MM.1S (cell line): ENCODE measurements around the gene WBP11.
"Not testable (repeated sequence)": the region's sequence is repeated elsewhere in the genome, so short reads cannot be mapped to it uniquely, and the experiment has no call there.

Experiments used
- DNase-seq: peaks from one replicate; pipeline ENCODE4 v3.0.0-alpha.2; 2015
- H2AFZ ChIP-seq: fragments of 300-600 bp; sonication (generic); 2 replicates; pipeline ENCODE4 v1.6.0; 2016; ENCODE audit warnings: antibody characterized with exemption, low read length
- H3F3A ChIP-seq: fragments of 300-600 bp; sonication (generic); 2 replicates; pipeline ENCODE4 v1.6.1; 2016; ENCODE audit warnings: mild to moderate bottlenecking, antibody characterized with exemption, low read length, moderate library complexity, mixed read lengths; ENCODE audit not compliant: insufficient read depth
- H3K27ac ChIP-seq: fragments of 300-600 bp; sonication (generic); 2 replicates; pipeline ENCODE4 v1.5.1; 2016; ENCODE audit warnings: mild to moderate bottlenecking, low read length
- H3K27me3 ChIP-seq: fragments of 300-600 bp; sonication (generic); replicated peaks from 2 replicates; pipeline ENCODE4 v1.6.0; 2016; ENCODE audit warnings: low read length; ENCODE audit not compliant: insufficient read depth
- H3K36me3 ChIP-seq: fragments of 300-600 bp; sonication (generic); replicated peaks from 2 replicates; pipeline ENCODE4 v1.6.1; 2016; ENCODE audit warnings: mild to moderate bottlenecking, low read length, mixed read lengths; ENCODE audit not compliant: insufficient read depth
- H3K4me1 ChIP-seq: fragments of 300-600 bp; sonication (generic); 2 replicates; pipeline ENCODE4 v1.6.1; 2016; ENCODE audit warnings: low read length, mixed read lengths
- H3K4me2 ChIP-seq: fragments of 300-600 bp; sonication (generic); 2 replicates; pipeline ENCODE4 v1.6.0; 2016; ENCODE audit warnings: low read depth, low read length
- H3K4me3 ChIP-seq: fragments of 300-600 bp; sonication (generic); 2 replicates; pipeline ENCODE4 v1.5.1; 2016; ENCODE audit warnings: low read length, mixed read lengths
- H3K79me2 ChIP-seq: fragments of 300-600 bp; sonication (generic); 2 replicates; pipeline ENCODE4 v1.6.1; 2016; ENCODE audit warnings: mixed run types, low read length, mixed read lengths
- H3K9ac ChIP-seq: fragments of 300-600 bp; sonication (generic); 2 replicates; pipeline ENCODE4 v1.6.1; 2016; ENCODE audit warnings: low read length, mixed read lengths
- H3K9me2 ChIP-seq: fragments of 300-600 bp; sonication (generic); replicated peaks from 2 replicates; pipeline ENCODE4 v1.6.1; 2016; ENCODE audit warnings: mild to moderate bottlenecking, low read length, mixed read lengths; ENCODE audit not compliant: insufficient read depth
- H3K9me3 ChIP-seq: fragments of 300-600 bp; sonication (generic); replicated peaks from 2 replicates; pipeline ENCODE4 v1.6.1; 2016; ENCODE audit warnings: mild to moderate bottlenecking, low read length, mixed read lengths; ENCODE audit not compliant: insufficient read depth
- H4K20me1 ChIP-seq: fragments of 300-600 bp; sonication (generic); 2 replicates; pipeline ENCODE4 v1.6.1; 2016; ENCODE audit warnings: mild to moderate bottlenecking, low read length, moderate library complexity, mixed read lengths; ENCODE audit not compliant: insufficient read depth
- EZH2 ChIP-seq: fragments of 300-600 bp; sonication (generic); optimal IDR thresholded peaks from 2 replicates; pipeline ENCODE3; 2017; ENCODE audit warnings: low read depth, mild to moderate bottlenecking, antibody characterized with exemption, low read length, mixed read lengths
- EZH2phosphoT487 ChIP-seq: fragments of 300-600 bp; sonication (generic); IDR thresholded peaks from 2 replicates; pipeline ENCODE4 v1.6.1; 2018; ENCODE audit warnings: antibody characterized with exemption, low read length
- TF ChIP-seq, protein P1 (sequence below): fragments of 300-600 bp; sonication (generic); IDR thresholded peaks from 2 replicates; pipeline ENCODE4 v1.5.1; 2016; ENCODE audit warnings: antibody characterized with exemption, low read length, mixed read lengths

The WBP11 gene

DNA sequence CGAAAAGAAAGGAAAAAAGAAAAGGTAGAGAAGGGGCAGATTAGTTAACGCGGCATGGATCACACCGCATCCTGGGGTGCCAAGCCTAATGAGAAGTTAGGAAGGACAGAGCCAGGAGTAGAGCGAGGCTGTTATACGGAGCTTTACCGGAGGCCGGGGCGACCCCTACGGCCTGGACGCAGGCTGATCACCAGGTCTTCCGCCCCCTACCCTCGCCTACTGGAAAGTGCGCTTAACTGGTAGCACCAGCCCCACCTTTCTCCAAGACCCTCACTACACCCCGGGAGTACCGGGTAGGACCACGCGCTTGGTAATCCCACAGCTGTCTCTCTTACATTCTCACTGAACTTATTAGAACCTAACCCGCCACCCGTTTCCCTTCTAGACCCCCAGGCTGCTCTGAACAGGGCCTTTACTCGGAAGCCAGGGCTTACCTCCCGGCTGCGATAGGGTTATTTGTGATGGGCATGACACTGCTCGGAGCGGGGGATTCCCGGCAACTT lies 33.8 kb downstream of the WBP11 start:
- peaks cover 8% of the 10 kb centered on the region; the same call in 1 of the 2 replicates for H3K79me2 ChIP-seq
- H3K9me3 ChIP-seq: no peaks in the 10 kb centered on the region
- H3F3A ChIP-seq: peaks cover 35% of the 10 kb centered on the region
- H3K27ac ChIP-seq: peak overlapping the region; percentile 97
- no peaks in the 10 kb centered on the region for H3K9me2 ChIP-seq
- H3K4me3 ChIP-seq: peak overlapping the region; percentile 86
- H3K36me3 ChIP-seq: no peaks in the 10 kb centered on the region
- H3K9ac ChIP-seq: peak overlapping the region; percentile 96
- H3K4me2 ChIP-seq: peak overlapping the region; percentile 91
- H3K4me1 ChIP-seq: peaks cover 4% of the 10 kb centered on the region
- H4K20me1 ChIP-seq: no peaks in the 10 kb centered on the region
- DNase-seq: peak; percentile 18
- TF ChIP-seq, protein P1, sequence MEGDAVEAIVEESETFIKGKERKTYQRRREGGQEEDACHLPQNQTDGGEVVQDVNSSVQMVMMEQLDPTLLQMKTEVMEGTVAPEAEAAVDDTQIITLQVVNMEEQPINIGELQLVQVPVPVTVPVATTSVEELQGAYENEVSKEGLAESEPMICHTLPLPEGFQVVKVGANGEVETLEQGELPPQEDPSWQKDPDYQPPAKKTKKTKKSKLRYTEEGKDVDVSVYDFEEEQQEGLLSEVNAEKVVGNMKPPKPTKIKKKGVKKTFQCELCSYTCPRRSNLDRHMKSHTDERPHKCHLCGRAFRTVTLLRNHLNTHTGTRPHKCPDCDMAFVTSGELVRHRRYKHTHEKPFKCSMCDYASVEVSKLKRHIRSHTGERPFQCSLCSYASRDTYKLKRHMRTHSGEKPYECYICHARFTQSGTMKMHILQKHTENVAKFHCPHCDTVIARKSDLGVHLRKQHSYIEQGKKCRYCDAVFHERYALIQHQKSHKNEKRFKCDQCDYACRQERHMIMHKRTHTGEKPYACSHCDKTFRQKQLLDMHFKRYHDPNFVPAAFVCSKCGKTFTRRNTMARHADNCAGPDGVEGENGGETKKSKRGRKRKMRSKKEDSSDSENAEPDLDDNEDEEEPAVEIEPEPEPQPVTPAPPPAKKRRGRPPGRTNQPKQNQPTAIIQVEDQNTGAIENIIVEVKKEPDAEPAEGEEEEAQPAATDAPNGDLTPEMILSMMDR: no peak
- no peak for TF ChIP-seq EZH2phosphoT487
- no peak for TF ChIP-seq EZH2
- H3K27me3 ChIP-seq: no peaks in the 10 kb centered on the region
- H2AFZ ChIP-seq: peak overlapping the region; percentile 80

DNA sequence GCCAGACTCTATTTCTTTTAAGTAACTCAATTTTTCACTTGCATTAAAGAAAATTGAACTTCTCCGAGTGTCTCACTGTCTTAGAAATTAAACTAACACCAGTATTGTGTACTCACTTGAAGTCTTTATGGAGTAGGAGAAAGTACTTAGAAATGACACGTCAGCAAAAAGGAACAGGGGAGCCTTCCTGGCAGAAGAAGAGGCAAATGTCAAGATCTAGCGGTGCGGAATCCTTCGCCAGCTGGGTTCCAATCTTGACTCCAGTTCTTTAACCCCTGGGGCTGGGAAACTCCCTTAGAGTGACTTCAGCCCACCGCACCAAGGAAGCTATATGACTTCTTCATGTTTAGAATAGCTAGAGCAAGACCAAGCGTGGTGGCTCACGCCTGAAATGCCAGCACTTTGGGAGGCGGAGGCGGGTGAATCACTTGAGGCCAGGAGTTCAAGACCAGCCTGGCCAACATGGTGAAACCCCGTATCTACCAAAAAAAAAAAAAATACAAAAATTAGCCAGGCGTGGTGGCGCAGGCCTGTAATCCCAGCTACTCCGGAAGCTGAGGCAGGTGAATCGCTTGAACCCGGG lies 34.4 kb downstream of the WBP11 start:
- peak overlapping the region; percentile 80 for H2AFZ ChIP-seq
- H3K4me1 ChIP-seq: peaks cover 4% of the 10 kb centered on the region
- H3K9ac ChIP-seq: peak overlapping the region; percentile 96
- TF ChIP-seq EZH2phosphoT487: no peak
- peak overlapping the region; percentile 91 for H3K4me2 ChIP-seq
- H3K9me2 ChIP-seq: no peaks in the 10 kb centered on the region
- DNase-seq: no peak
- peak overlapping the region; percentile 97; the same call in 1 of the 2 replicates for H3K27ac ChIP-seq
- H3K27me3 ChIP-seq: no peaks in the 10 kb centered on the region
- H3K4me3 ChIP-seq: peak overlapping the region; percentile 86
- peaks cover 8% of the 10 kb centered on the region; the same call in 1 of the 2 replicates for H3K79me2 ChIP-seq
- H3F3A ChIP-seq: peaks cover 34% of the 10 kb centered on the region
- no peaks in the 10 kb centered on the region for H3K36me3 ChIP-seq
- no peaks in the 10 kb centered on the region for H4K20me1 ChIP-seq
- H3K9me3 ChIP-seq: no peaks in the 10 kb centered on the region

DNA sequence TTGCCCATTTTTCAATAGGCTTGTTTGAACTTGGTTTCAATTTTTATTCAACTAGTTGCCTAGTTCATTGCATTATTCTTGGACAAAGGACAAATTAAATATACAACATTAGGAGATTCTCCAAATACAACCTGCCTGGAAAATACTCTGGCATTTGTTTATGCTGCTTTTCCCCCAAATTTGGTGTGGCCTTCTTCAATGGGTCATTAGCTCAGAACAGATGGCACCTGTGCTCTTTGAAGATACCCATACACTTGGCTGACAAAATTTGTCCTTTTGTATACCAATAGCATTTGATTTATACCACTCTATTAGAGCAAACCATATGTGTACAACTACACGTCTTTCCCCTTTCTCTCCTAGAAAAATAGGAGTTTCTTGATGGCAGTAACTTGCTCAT lies 35.7 kb downstream of the WBP11 start:
- H3K9me3 ChIP-seq: no peaks in the 10 kb centered on the region
- H3K36me3 ChIP-seq: no peaks in the 10 kb centered on the region
- H3K27me3 ChIP-seq: no peaks in the 10 kb centered on the region
- H2AFZ ChIP-seq: no peak overlapping the region
- no peak overlapping the region for H3K4me2 ChIP-seq
- TF ChIP-seq, protein P1: no peak
- TF ChIP-seq EZH2phosphoT487 (no peak), EZH2 (no peak)
- H3K9me2 ChIP-seq: no peaks in the 10 kb centered on the region
- H3F3A ChIP-seq: peaks cover 27% of the 10 kb centered on the region
- no peaks in the 10 kb centered on the region for H4K20me1 ChIP-seq
- H3K27ac ChIP-seq: no peak overlapping the region
- H3K4me3 ChIP-seq: no peak overlapping the region
- DNase-seq: no peak
- peaks cover 4% of the 10 kb centered on the region for H3K4me1 ChIP-seq
- H3K9ac ChIP-seq: no peak overlapping the region
- peaks cover 8% of the 10 kb centered on the region; the same call in 1 of the 2 replicates for H3K79me2 ChIP-seq

DNA sequence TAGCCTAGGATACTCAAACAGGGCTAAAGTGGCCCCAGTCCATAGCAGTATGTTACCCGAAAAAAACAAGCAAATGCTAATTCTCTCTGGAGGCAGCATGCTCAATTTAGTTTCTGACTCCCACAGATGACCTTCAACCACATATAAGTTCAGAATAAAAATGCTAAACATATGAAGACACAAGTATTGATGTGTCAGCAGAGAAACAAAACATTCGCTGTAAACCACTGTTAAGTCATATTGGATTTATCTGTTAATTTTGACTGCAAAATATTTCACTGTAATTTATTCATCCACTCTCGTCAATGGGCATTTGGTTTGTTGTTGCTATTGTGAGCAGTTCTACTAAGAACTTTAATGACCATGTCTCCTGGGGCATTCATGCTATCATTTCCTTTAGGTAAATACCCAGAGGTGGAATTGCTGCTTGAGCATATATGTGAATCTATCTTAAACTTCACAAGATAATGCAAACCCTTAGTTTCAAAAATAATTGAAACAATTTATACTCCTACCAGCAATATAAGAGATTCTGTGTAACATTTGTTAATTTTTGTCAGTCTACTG lies 36.5 kb downstream of the WBP11 start:
- no peaks in the 10 kb centered on the region for H3K9me2 ChIP-seq
- no peaks in the 10 kb centered on the region for H4K20me1 ChIP-seq
- H3K9me3 ChIP-seq: no peaks in the 10 kb centered on the region
- DNase-seq: no peak
- no peaks in the 10 kb centered on the region for H3K36me3 ChIP-seq
- peaks cover 23% of the 10 kb centered on the region for H3F3A ChIP-seq
- H3K27ac ChIP-seq: no peak overlapping the region
- H2AFZ ChIP-seq: no peak overlapping the region
- peaks cover 8% of the 10 kb centered on the region; the same call in 1 of the 2 replicates for H3K79me2 ChIP-seq
- no peak for TF ChIP-seq EZH2
- no peak for TF ChIP-seq EZH2phosphoT487
- TF ChIP-seq, protein P1: no peak
- no peak overlapping the region for H3K4me2 ChIP-seq
- no peak overlapping the region for H3K9ac ChIP-seq
- peaks cover 1% of the 10 kb centered on the region for H3K4me1 ChIP-seq
- no peaks in the 10 kb centered on the region for H3K27me3 ChIP-seq
- no peak overlapping the region for H3K4me3 ChIP-seq

DNA sequence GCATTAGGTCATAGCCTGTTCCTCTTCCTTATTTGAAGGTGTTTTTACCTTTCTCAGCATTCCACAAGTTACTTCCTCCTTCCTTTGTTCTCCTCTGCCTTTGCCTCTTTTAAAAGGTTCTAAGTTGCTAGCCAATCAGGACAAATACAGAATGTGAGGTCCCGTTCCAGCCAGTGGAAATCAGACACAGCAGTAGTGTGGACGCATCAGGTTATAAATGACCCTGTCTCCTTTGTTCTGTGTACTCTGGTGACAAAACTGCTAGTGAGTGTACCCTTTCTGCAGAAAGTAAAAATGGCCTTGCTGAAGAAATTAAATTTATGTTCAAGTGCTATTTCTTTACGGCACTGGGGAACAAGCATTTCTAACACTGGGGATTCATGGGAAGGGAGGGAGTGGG lies 37.3 kb downstream of the WBP11 start:
- H3K9ac ChIP-seq, H3K4me1 ChIP-seq, H3K79me2 ChIP-seq, H3K4me2 ChIP-seq, H3K4me3 ChIP-seq, H3K36me3 ChIP-seq, H2AFZ ChIP-seq, H3K9me3 ChIP-seq, DNase-seq, H3K27ac ChIP-seq, H3K9me2 ChIP-seq, H4K20me1 ChIP-seq, H3K27me3 ChIP-seq: not testable (repeated sequence)
- peaks cover 17% of the 10 kb centered on the region for H3F3A ChIP-seq
